Measurements from ENCODE around the gene LAMA5. TPM values are rescaled to one million over a fixed set of nuclear protein-coding genes. Genes with fewer than 3 reads are reported as not detected.

LAMA5 gene
- total RNA-seq, 1 experiment from 2014 or later: 321 TPM

GRCh38 chr20:62288535-62289105, 78.5 kb downstream of the LAMA5 start:
- Histone ChIP-seq H2AFZ (ENCODE audit: low read depth, low read length, poor library complexity, severe bottlenecking) (no peak overlapping the region), H3K9ac (ENCODE audit: low read length) (no peak overlapping the region), H3K36me3 (ENCODE audit: control insufficient read depth in 1 of 2, insufficient read depth in 2 of 2, low read length in 2 of 2) (peaks cover 0 to 4% of the 10 kb centered on the region in 2 experiments; a peak in 1 of 4 replicates), H3K27ac (ENCODE audit: low read depth, low read length) (no peak overlapping the region), H3K9me2 (ENCODE audit: insufficient read depth) (no peaks in the 10 kb centered on the region), H3K4me3 (replicated peaks in 1 of 2; ENCODE audit: low read depth in 1 of 2, low read length in 2 of 2) (no peak overlapping the region), H3K27me3 (ENCODE audit: insufficient read depth, low read length) (no peaks in the 10 kb centered on the region), H3K79me2 (ENCODE audit: insufficient read depth, low read length) (no peaks in the 10 kb centered on the region), H3K4me1 (ENCODE audit: control insufficient read depth in 1 of 2, insufficient read depth in 2 of 2, low read length in 2 of 2) (no peaks in the 10 kb centered on the region), H4K20me1 (ENCODE audit: insufficient read depth) (no peaks in the 10 kb centered on the region), H3K4me2 (ENCODE audit: low read length) (no peak overlapping the region), H3K9me3 (ENCODE audit: control insufficient read depth in 1 of 2, insufficient read depth in 1 of 2, low read depth in 1 of 2, low read length in 2 of 2) (no peaks in the 10 kb centered on the region)
- ATAC-seq: no peak
- TF ChIP-seq ELF1 (IDR thresholded peaks at IDR 0.05; ENCODE audit: borderline replicate concordance, low read depth) (no peak), CBX3 (IDR thresholded peaks at IDR 0.05; ENCODE audit: low read depth) (no peak), FOSL1 (IDR thresholded peaks at IDR 0.05; ENCODE audit: low read depth) (no peak), EGR1 (IDR thresholded peaks at IDR 0.05; ENCODE audit: low read depth) (no peak), YY1 (IDR thresholded peaks at IDR 0.05; ENCODE audit: extremely low read depth, insufficient replicate concordance, low read depth, low read length) (no peak)
- no peak for DNase-seq (ENCODE audit: low read depth, low spot score)
- RAD21 ChIA-PET (ENCODE audit: low non-redundant PET in 1 of 2, low total read pairs in 2 of 2, uncharacterized antibody in 2 of 2, unreplicated experiment in 2 of 2): no interaction called here
- no TSS peak for BruUV-seq (replicated peaks)
- CTCF ChIA-PET: no interaction called here
- intact Hi-C loops (cut with micrococcal nuclease): no loop called here
- POLR2A ChIA-PET: no interaction called here

- no peaks in the 10 kb centered on the region for H3K4me1 ChIP-seq (ENCODE audit: control insufficient read depth in 1 of 2, insufficient read depth in 2 of 2, low read length in 2 of 2)
- ATAC-seq (no peak), DNase-seq (ENCODE audit: low read depth, low spot score) (no peak)
These were observed 79.2 kb downstream of the LAMA5 start for GRCh38 chr20:62287759-62288534.

More at GRCh38 chr20:62287759-62288534, 79.2 kb downstream of the LAMA5 start:
- intact Hi-C loops (cut with micrococcal nuclease): no loop called here
- no peak overlapping the region for H3K4me2 ChIP-seq (ENCODE audit: low read length)
- H3K79me2 ChIP-seq (ENCODE audit: insufficient read depth, low read length): no peaks in the 10 kb centered on the region
- no peaks in the 10 kb centered on the region for H3K27me3 ChIP-seq (ENCODE audit: insufficient read depth, low read length)
- H3K36me3 ChIP-seq (ENCODE audit: control insufficient read depth in 1 of 2, insufficient read depth in 2 of 2, low read length in 2 of 2): peaks cover 0 to 4% of the 10 kb centered on the region in 2 experiments; a peak in 1 of 4 replicates
- no TSS peak for BruUV-seq (replicated peaks)
- H2AFZ ChIP-seq (ENCODE audit: low read depth, low read length, poor library complexity, severe bottlenecking): no peak overlapping the region
- no peaks in the 10 kb centered on the region for H3K9me3 ChIP-seq (ENCODE audit: control insufficient read depth in 1 of 2, insufficient read depth in 1 of 2, low read depth in 1 of 2, low read length in 2 of 2)
- TF ChIP-seq REST (IDR thresholded peaks at IDR 0.05; ENCODE audit: low read depth) (no peak), SIN3A (IDR thresholded peaks at IDR 0.05; ENCODE audit: low read depth) (no peak), ZNF274 (IDR thresholded peaks at IDR 0.05; ENCODE audit: low read depth, low read length) (no peak), EGR1 (IDR thresholded peaks at IDR 0.05; ENCODE audit: low read depth) (no peak), CEBPB (IDR thresholded peaks at IDR 0.05; ENCODE audit: low read depth) (no peak), FOSL1 (IDR thresholded peaks at IDR 0.05; ENCODE audit: low read depth) (no peak), ZFX (IDR thresholded peaks at IDR 0.05) (no peak), YY1 (IDR thresholded peaks at IDR 0.05; ENCODE audit: extremely low read depth, insufficient replicate concordance, low read depth, low read length) (no peak), SRF (IDR thresholded peaks at IDR 0.05; ENCODE audit: low read depth) (no peak), POLR2A (IDR thresholded peaks at IDR 0.05; ENCODE audit: borderline replicate concordance, extremely low read depth, insufficient read depth, insufficient read length) (no peak)
- CTCF ChIA-PET: no interaction called here
- POLR2A ChIA-PET: no interaction called here
- RAD21 ChIA-PET (ENCODE audit: low non-redundant PET in 1 of 2, low total read pairs in 2 of 2, uncharacterized antibody in 2 of 2, unreplicated experiment in 2 of 2): no interaction called here
- no peak overlapping the region for H3K27ac ChIP-seq (ENCODE audit: low read depth, low read length)
- H3K9ac ChIP-seq (ENCODE audit: low read length): no peak overlapping the region
- H3K9me2 ChIP-seq (ENCODE audit: insufficient read depth): no peaks in the 10 kb centered on the region
- no peak overlapping the region for H3K4me3 ChIP-seq (replicated peaks in 1 of 2; ENCODE audit: low read depth in 1 of 2, low read length in 2 of 2)
- H4K20me1 ChIP-seq (ENCODE audit: insufficient read depth): no peaks in the 10 kb centered on the region
